Neuron (in vitro differentiated cells): ENCODE results near the gene TRAFD1.
A peak's percentile ranks its signal among the peaks of the same experiment; 100 is the strongest.

ENCODE experiments used
- H2AFZ ChIP-seq: one replicate; pipeline ENCODE4 v1.6.1; 2013; ENCODE audit warnings: low read depth, mild to moderate bottlenecking, inconsistent platforms, low read length, moderate library complexity
- H3K27me3 ChIP-seq: one replicate; pipeline ENCODE4 v1.6.1; 2013; ENCODE audit warnings: low read length; ENCODE audit not compliant: insufficient read depth
- H3K36me3 ChIP-seq: one replicate; pipeline ENCODE4 v1.6.1; 2013; ENCODE audit warnings: low read length; ENCODE audit not compliant: insufficient read depth
- H3K4me1 ChIP-seq: one replicate; pipeline ENCODE4 v1.6.1; 2013; ENCODE audit warnings: low read length; ENCODE audit not compliant: insufficient read depth
- H3K4me3 ChIP-seq: 2 replicates; pipeline ENCODE4 v1.5.1; 2013; ENCODE audit warnings: mild to moderate bottlenecking, low read length, moderate library complexity
- H3K9me3 ChIP-seq: one replicate; pipeline ENCODE4 v1.6.1; 2013; ENCODE audit warnings: low read length

The TRAFD1 gene

GRCh38 chr12:112124918-112125249 lies 476 bp upstream of the TRAFD1 start:
- H3K4me1 ChIP-seq: peaks cover 7% of the 10 kb centered on the region
- no peak overlapping the region for H2AFZ ChIP-seq
- no peaks in the 10 kb centered on the region for H3K27me3 ChIP-seq
- peak overlapping the region; percentile 83 for H3K4me3 ChIP-seq
- no peaks in the 10 kb centered on the region for H3K9me3 ChIP-seq
- peaks cover 3% of the 10 kb centered on the region for H3K36me3 ChIP-seq

- H3K4me3 ChIP-seq: peak overlapping the region; percentile 83
- H3K27me3 ChIP-seq: no peaks in the 10 kb centered on the region
- H3K9me3 ChIP-seq: no peaks in the 10 kb centered on the region
- peaks cover 7% of the 10 kb centered on the region for H3K4me1 ChIP-seq
- H3K36me3 ChIP-seq: peaks cover 12% of the 10 kb centered on the region
- H2AFZ ChIP-seq: peak overlapping the region; percentile 49
These were observed 659 bp downstream of the TRAFD1 start for GRCh38 chr12:112126000-112126438.

DNA sequence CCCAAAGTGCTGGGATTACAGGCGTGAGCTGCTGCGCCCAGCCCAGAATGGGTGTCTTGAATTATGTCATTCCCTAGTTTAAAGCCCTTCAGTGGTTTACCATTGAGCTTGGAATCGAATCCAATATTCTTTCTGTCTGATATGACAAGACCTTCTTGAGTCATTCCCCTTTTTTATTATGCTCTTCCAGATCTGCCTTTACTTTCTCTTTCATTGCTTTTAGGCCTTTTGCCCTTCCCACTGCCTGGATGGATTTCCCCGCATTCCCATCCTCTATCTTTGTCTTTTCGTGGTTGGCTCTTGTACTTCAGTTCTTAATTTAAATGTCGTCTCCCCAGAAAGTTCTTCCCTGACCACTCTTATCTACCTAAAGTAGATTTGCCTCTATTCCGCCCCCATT lies 1.6 kb downstream of the TRAFD1 start:
- peaks cover 12% of the 10 kb centered on the region for H3K36me3 ChIP-seq
- peak overlapping the region; percentile 83 for H3K4me3 ChIP-seq
- peaks cover 7% of the 10 kb centered on the region for H3K4me1 ChIP-seq
- no peaks in the 10 kb centered on the region for H3K27me3 ChIP-seq
- H2AFZ ChIP-seq: no peak overlapping the region
- no peaks in the 10 kb centered on the region for H3K9me3 ChIP-seq

DNA sequence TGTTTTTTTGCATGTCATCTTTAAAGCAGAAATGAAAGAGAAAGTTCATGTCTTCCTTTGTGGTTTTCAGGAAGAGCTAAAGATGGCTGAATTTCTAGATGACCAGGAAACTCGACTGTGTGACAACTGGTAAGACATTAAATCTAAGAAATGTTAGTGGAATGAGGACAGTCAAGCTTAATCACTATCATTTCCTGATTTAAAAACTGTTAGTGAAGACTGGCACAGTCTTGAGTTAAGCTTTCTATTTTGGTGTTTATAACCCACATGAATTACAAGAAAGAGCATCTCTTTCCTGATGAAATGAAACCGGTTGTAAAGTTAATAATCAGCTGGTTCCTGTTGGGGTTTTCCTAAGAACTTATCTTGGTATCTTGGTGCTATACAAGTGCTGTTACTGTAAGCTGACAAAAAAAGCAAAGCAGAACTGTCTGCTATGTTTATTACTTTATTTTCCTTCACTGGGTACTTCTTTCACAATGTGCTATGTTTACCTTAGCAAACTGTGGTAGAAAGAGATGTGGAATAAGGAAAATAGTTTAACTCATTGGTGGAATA lies 5.2 kb downstream of the TRAFD1 start:
- Histone ChIP-seq H3K9me3 (no peaks in the 10 kb centered on the region), H3K4me3 (no peak overlapping the region), H3K4me1 (peaks cover 7% of the 10 kb centered on the region), H3K36me3 (peaks cover 33% of the 10 kb centered on the region), H2AFZ (no peak overlapping the region), H3K27me3 (no peaks in the 10 kb centered on the region)

DNA sequence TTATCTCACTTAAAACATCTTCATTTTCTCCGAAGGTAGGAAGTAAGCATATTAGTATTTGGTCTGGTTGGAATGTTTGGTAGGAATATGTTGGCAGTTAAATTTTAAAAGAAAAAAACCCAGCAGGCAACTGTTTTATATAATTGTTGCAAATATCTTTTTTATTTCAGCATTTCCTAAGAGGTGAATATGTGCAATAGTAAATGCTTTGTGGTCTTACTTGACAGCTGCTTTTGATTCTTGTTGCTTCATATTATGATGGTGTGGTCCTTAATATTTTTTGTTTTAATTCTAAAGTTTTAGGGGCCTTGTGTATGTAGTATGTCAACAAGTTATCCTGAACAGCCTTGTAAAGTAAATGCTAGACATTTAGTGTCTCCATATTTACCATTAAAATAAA lies 6.3 kb downstream of the TRAFD1 start:
- Histone ChIP-seq H3K27me3 (no peaks in the 10 kb centered on the region), H3K4me1 (no peaks in the 10 kb centered on the region), H3K4me3 (no peak overlapping the region), H3K9me3 (no peaks in the 10 kb centered on the region), H2AFZ (no peak overlapping the region), H3K36me3 (peaks cover 41% of the 10 kb centered on the region)

DNA sequence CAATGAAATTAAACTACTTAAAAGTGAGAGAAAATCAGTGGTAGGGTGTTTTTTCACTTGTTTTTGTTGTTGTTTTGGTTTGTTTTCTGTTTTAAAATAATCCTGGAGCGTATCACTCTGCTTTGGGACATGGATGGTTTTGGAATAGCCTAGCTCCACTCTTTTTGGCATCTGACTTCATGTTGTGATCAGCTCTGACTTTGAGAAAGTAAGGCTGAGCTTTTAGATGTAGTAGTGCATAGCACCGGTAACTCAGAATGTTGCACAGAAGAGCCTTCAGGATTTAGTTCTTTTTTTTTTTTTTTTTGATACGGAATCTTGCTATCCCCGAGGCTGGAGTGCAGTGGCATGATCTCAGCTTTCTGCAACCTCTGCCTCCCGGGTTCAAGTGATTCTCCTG lies 8.1 kb downstream of the TRAFD1 start:
- no peaks in the 10 kb centered on the region for H3K4me1 ChIP-seq
- H2AFZ ChIP-seq: no peak overlapping the region
- peaks cover 49% of the 10 kb centered on the region for H3K36me3 ChIP-seq
- H3K27me3 ChIP-seq: no peaks in the 10 kb centered on the region
- H3K4me3 ChIP-seq: no peak overlapping the region
- no peaks in the 10 kb centered on the region for H3K9me3 ChIP-seq

DNA sequence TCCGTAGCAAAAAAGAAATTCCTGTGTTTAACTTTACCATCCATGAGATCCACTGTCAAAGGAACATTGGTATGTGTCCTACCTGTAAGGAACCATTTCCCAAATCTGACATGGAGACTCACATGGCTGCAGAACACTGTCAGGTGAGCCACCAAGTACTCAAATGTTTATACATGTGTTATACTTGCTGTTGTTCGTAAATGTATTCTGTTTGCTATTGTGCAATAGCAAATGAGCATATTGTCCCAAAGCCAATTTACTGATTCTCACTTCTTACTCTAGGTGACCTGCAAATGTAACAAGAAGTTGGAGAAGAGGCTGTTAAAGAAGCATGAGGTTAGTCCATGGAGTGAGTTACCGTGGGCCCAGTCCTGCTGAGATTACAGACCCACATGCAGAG lies 9.4 kb downstream of the TRAFD1 start:
- Histone ChIP-seq H3K4me1 (no peaks in the 10 kb centered on the region), H3K27me3 (no peaks in the 10 kb centered on the region), H3K36me3 (peaks cover 57% of the 10 kb centered on the region), H2AFZ (no peak overlapping the region), H3K9me3 (no peaks in the 10 kb centered on the region), H3K4me3 (no peak overlapping the region)

- Histone ChIP-seq H3K4me3 (no peak overlapping the region), H3K9me3 (no peaks in the 10 kb centered on the region), H2AFZ (no peak overlapping the region), H3K4me1 (no peaks in the 10 kb centered on the region), H3K36me3 (peaks cover 76% of the 10 kb centered on the region), H3K27me3 (no peaks in the 10 kb centered on the region)
These were observed 15.4 kb downstream of the TRAFD1 start for GRCh38 chr12:112140728-112141127.

DNA sequence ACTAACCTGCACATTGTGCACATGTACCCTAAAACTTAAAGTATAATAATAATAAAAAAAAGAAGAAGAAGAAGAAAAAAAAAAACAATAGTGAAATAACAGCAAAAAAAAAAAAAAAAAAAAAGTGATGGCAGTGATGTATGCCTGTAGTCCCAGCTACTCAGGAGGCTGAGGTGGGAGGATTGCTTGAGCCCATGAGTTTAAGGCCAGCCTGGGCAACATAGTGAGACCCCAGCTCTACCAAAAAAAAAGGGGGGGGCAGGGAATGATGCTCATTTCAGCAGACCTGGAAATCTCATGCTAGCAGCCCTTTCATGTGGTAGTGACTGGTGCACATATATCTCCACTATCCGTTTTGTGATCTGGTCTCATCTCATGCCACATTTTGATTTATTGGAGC lies 20.8 kb downstream of the TRAFD1 start:
- H3K4me1 ChIP-seq: no peaks in the 10 kb centered on the region
- H3K36me3 ChIP-seq: peaks cover 79% of the 10 kb centered on the region

GRCh38 chr12:112148031-112148513 lies 22.7 kb downstream of the TRAFD1 start:
- H3K36me3 ChIP-seq: peaks cover 82% of the 10 kb centered on the region

More for the DNA sequence above, 20.8 kb downstream of the TRAFD1 start:
- Histone ChIP-seq H3K4me3 (no peak overlapping the region), H3K9me3 (no peaks in the 10 kb centered on the region), H2AFZ (no peak overlapping the region), H3K27me3 (no peaks in the 10 kb centered on the region)

GRCh38 chr12:112149596-112149995 lies 24.2 kb downstream of the TRAFD1 start:
- Histone ChIP-seq H2AFZ (no peak overlapping the region), H3K4me1 (no peaks in the 10 kb centered on the region), H3K36me3 (peaks cover 84% of the 10 kb centered on the region), H3K27me3 (no peaks in the 10 kb centered on the region), H3K9me3 (no peaks in the 10 kb centered on the region), H3K4me3 (no peak overlapping the region)

More at GRCh38 chr12:112148031-112148513, 22.7 kb downstream of the TRAFD1 start:
- Histone ChIP-seq H3K27me3 (no peaks in the 10 kb centered on the region), H2AFZ (no peak overlapping the region), H3K4me1 (no peaks in the 10 kb centered on the region), H3K4me3 (no peak overlapping the region), H3K9me3 (no peaks in the 10 kb centered on the region)

DNA sequence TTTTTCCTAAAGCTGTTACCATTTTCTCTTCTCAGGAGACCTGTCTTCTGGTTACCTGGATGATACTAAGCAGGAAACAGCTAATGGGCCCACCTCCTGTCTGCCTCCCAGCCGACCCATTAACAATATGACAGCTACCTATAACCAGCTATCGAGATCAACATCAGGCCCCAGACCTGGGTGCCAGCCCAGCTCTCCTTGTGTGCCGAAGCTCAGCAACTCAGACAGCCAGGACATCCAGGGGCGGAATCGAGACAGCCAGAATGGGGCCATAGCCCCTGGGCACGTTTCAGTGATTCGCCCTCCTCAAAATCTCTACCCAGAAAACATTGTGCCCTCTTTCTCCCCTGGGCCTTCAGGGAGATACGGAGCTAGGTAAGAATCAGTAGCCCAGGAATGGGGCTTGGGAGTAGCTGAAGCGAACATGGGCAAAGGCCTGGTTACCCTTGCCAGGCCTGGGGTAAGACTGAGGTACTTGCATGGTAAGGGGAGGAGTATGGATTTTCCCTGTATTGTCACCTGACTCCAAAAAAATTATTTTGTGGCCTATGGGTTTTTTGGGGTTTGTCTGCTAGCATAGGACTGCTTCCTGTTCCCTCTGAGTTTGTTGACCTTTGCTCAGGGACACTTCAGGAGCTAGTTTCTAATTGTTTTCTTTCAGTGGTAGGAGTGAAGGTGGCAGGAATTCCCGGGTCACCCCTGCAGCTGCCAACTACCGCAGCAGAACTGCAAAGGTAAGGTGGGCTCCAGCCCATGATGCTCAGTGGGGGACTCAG lies 26.6 kb downstream of the TRAFD1 start:
- Histone ChIP-seq H3K9me3 (no peaks in the 10 kb centered on the region), H3K4me1 (no peaks in the 10 kb centered on the region), H2AFZ (no peak overlapping the region), H3K4me3 (no peak overlapping the region), H3K27me3 (no peaks in the 10 kb centered on the region), H3K36me3 (peaks cover 65% of the 10 kb centered on the region)

DNA sequence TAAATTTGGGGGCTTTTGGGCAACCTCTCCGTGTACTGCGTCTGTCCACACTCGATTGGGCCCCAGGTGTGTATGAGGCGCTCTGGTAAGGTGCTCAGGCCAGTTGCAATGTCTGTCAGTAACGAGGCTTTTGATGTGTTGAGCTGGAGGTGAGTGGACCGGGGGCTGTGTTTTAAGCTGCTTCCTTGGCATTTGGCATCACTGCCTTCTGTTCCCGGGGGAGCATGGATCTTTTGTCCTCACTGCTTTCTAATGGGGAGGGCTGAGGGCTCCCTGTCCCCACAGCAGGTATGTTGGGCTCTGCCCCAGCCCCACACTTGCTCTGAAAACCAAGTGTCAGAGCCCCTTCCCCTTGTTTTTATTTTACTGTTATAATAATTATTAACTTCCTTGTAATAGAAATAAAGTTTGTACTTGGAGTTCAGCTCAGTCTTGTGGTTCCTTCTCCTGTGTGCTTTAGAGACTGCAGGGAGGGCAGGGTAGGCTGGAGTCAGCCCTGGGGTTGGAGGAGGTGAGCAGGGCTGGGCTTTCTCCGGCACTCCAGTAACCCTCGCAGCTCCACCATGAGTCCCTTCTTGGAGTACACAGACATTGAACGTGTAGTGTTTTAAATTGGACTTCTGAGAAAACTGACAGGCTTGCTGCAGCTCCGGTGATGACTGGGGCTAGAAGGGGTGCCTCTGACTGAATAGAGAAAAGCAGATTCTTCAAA lies 28.0 kb downstream of the TRAFD1 start:
- H3K4me1 ChIP-seq: no peaks in the 10 kb centered on the region
- H3K4me3 ChIP-seq: no peak overlapping the region
- peaks cover 54% of the 10 kb centered on the region for H3K36me3 ChIP-seq
- no peak overlapping the region for H2AFZ ChIP-seq
- no peaks in the 10 kb centered on the region for H3K27me3 ChIP-seq
- H3K9me3 ChIP-seq: peaks cover 5% of the 10 kb centered on the region
